A549 (cell line): Measurements from ENCODE around the gene ABHD8. TPM values are rescaled to one million over a fixed set of nuclear protein-coding genes. Genes with fewer than 3 reads are reported as not detected.

Source experiments
- ATAC-seq, 2 experiments: fragments of 200-7000 bp in 1 of 2; fragments of >200 bp in 1 of 2; cut with Nextera tagmentation in 1 of 2; cut with Tn5 transposase in 1 of 2; 3 replicates each; pipeline versions ENCODE4 v1.8.0 to v1.9.1; 2018 to 2020; ENCODE audit warnings: mild to moderate bottlenecking in 1 of 2, moderate library complexity in 1 of 2
- CTCF ChIA-PET: fragments of 300-600 bp; sonication (Branson Sonifier 250); formaldehyde crosslinking; extraction: SDS; loops from one replicate; lab custom pipeline; 2021; ENCODE audit warnings: antibody characterized with exemption, inconsistent platforms; lab: Yijun Ruan, JAX
- POLR2A ChIA-PET: fragments of 350-600 bp; formaldehyde crosslinking; extraction: SDS; loops from one replicate; lab custom pipeline; 2021; ENCODE audit warnings: antibody characterized with exemption, inconsistent platforms; lab: Yijun Ruan, JAX
- DNase-seq, 2 experiments: peaks; one replicate each; pipeline versions ENCODE4 v3.0.0 to v3.0.0-alpha.2; 2011 to 2016; ENCODE audit warnings: low read depth in 1 of 2, low spot score in 1 of 2
- FAIRE-seq: peaks from 2 replicates; lab custom pipeline; 2011; peaks lifted over from hg19 to GRCh38; lab: Jason Lieb, UNC
- H3K27ac ChIP-seq, 2 experiments: fragments of >200 bp; sonication (Bioruptor Twin); formaldehyde crosslinking; 3 replicates each; pipeline ENCODE4 v1.5.1; 2016 to 2017
- H3K4me1 ChIP-seq: fragments of >200 bp; sonication (Bioruptor Twin); formaldehyde crosslinking; 3 replicates; pipeline ENCODE4 v1.6.1; 2016
- H3K4me2 ChIP-seq: fragments of >200 bp; sonication (Bioruptor Twin); formaldehyde crosslinking; 3 replicates; pipeline ENCODE4 v1.6.1; 2016
- H3K4me3 ChIP-seq: fragments of >200 bp; sonication (Bioruptor Twin); formaldehyde crosslinking; 3 replicates; pipeline ENCODE4 v1.5.1; 2016
- H3K9me3 ChIP-seq: fragments of >200 bp; sonication (Bioruptor Twin); formaldehyde crosslinking; 3 replicates; pipeline ENCODE4 v1.6.1; 2016
- ATOH8 ChIP-seq: fragments of 250-450 bp; sonication (Bioruptor Pico); IDR thresholded peaks from 2 replicates; pipeline ENCODE4 v1.5.0; 2020; ENCODE audit warnings: low read depth, mild to moderate bottlenecking, moderate library complexity
- CEBPB ChIP-seq, 2 experiments: fragments of >200 bp in 1 of 2; sonication (Bioruptor Twin) in 1 of 2; formaldehyde crosslinking in 1 of 2; IDR thresholded peaks; 2 replicates each; pipeline ENCODE4 v1.6.1; 2012 to 2016
- E2F6 ChIP-seq: IDR thresholded peaks from 2 replicates; pipeline ENCODE4 v1.6.1; 2012; ENCODE audit warnings: low read depth, borderline replicate concordance
- FOSL2 ChIP-seq, 2 experiments: fragments of 450-650 bp in 1 of 2; fragments of >200 bp in 1 of 2; sonication (Bioruptor Twin) in 1 of 2; formaldehyde crosslinking; IDR thresholded peaks; 2 replicates each; pipeline versions ENCODE4 v1.5.0 to v1.6.1; 2016 to 2020; ENCODE audit warnings: mild to moderate bottlenecking in 1 of 2, moderate library complexity in 1 of 2
- HEYL ChIP-seq: fragments of 250-450 bp; sonication (Bioruptor Pico); IDR thresholded peaks from 2 replicates; pipeline ENCODE4 v1.8.0; 2021; ENCODE audit warnings: mild to moderate bottlenecking, moderate library complexity
- HOXB5 ChIP-seq: fragments of 250-450 bp; sonication (Bioruptor Pico); IDR thresholded peaks from 2 replicates; pipeline ENCODE4 v1.5.0; 2020; ENCODE audit warnings: mild to moderate bottlenecking, moderate library complexity
- JUN ChIP-seq, 2 experiments: fragments of >200 bp; sonication (Bioruptor Twin); formaldehyde crosslinking; IDR thresholded peaks; 2 replicates in 1 of 2; 3 replicates in 1 of 2; pipeline ENCODE4 v1.6.1; 2016 to 2017
- MAFK ChIP-seq: fragments of 450-650 bp; IDR thresholded peaks from 2 replicates; pipeline ENCODE4 v1.6.1; 2014; ENCODE audit not compliant: partially characterized antibody
- MAZ ChIP-seq: fragments of 150-350 bp; IDR thresholded peaks from 2 replicates; pipeline ENCODE4 v1.6.1; 2014; ENCODE audit warnings: antibody characterized with exemption, low read depth, low read length, borderline replicate concordance
- MYC ChIP-seq: IDR thresholded peaks from 2 replicates; pipeline ENCODE4 v1.6.1; 2012; ENCODE audit warnings: mild to moderate bottlenecking, inconsistent platforms, low read length, improper control_type of control experiment, borderline replicate concordance
- REST ChIP-seq: fragments of 200-600 bp; sonication (generic); IDR thresholded peaks from 2 replicates; pipeline ENCODE4 v1.6.1; 2016; ENCODE audit warnings: antibody characterized with exemption, mild to moderate bottlenecking, moderate library complexity
- RNF2 ChIP-seq: fragments of 200-600 bp; sonication (generic); IDR thresholded peaks from 2 replicates; pipeline ENCODE4 v1.6.1; 2016; ENCODE audit warnings: low read depth, mild to moderate bottlenecking, antibody characterized with exemption, moderate library complexity, borderline replicate concordance
- SMC3 ChIP-seq: fragments of >200 bp; sonication (Bioruptor Twin); formaldehyde crosslinking; IDR thresholded peaks from 3 replicates; pipeline ENCODE4 v1.6.1; 2018; ENCODE audit warnings: inconsistent platforms
- TFCP2L1 ChIP-seq: fragments of 250-450 bp; sonication (Bioruptor Pico); IDR thresholded peaks from 2 replicates; pipeline ENCODE4 v1.5.0; 2021; ENCODE audit warnings: mild to moderate bottlenecking
- USF2 ChIP-seq: fragments of 450-650 bp; IDR thresholded peaks from 2 replicates; pipeline ENCODE4 v1.6.1; 2014; ENCODE audit warnings: antibody characterized with exemption
- ZC3H11A ChIP-seq: fragments of 450-650 bp; IDR thresholded peaks from 2 replicates; pipeline ENCODE4 v1.6.1; 2014; ENCODE audit warnings: antibody characterized with exemption, mild to moderate bottlenecking
- ZFP36 ChIP-seq: fragments of 450-650 bp; IDR thresholded peaks from 2 replicates; pipeline ENCODE4 v1.6.1; 2014; ENCODE audit warnings: borderline replicate concordance; ENCODE audit not compliant: partially characterized antibody
- WGBS: methylation state at CpG from one replicate; pipeline ENCODE4 v1.1.6; 2017; ENCODE audit errors: missing lambda C conversion rate; 5-methylcytosine and 5-hydroxymethylcytosine counted together
- polyA plus RNA-seq, 4 experiments: library from polyadenylated mRNA; depleted of rRNA in 3 of 4; stranded (reverse); fragments of >200 nt; fragmentation: RNase III in 1 of 4; extraction: RNeasy Plus Mini Kit Qiagen cat#74134 plus additional on column Dnase treatment in 1 of 4; gene quantifications; 2 replicates in 3 of 4; 3 replicates in 1 of 4; pipeline ENCODE4 v1.2.3, GENCODE V29; 2011 to 2017

ABHD8 gene
- polyA plus RNA-seq, 2 of the 4 experiments (the other 2 are of a cell fraction): 2.3 to 4.2 TPM

- TF ChIP-seq SMC3 (peak; percentile 75), REST (peak; percentile 39; the same call in 1 of the 2 replicates), USF2 (0 out of 2 replicates have a peak, but pooled peaks have one; percentile 15)
Measured at GRCh38 chr19:17305517-17306284, 2.5 kb upstream of the ABHD8 start, which contains the start of gene MRPL34 (continued).

- Histone ChIP-seq H3K27ac (peak overlapping the region; percentile 73 to 87), H3K4me1 (peaks cover 28% of the 10 kb centered on the region), H3K4me2 (peak overlapping the region; percentile 93), H3K4me3 (no peak overlapping the region), H3K9me3 (no peaks in the 10 kb centered on the region)
- no peak for FAIRE-seq
- WGBS: 4% methylated on average over 4 of the region's 7 CpGs
- DNase-seq: no peak
- ATAC-seq: no peak
- POLR2A ChIA-PET: interaction anchor here (0.6 to 1.9 kb wide), 6 partner anchors 12 to 646 kb away, joined by 3 to 15 read pairs (median 4); partner anchors contain the start of gene ANO8
- TF ChIP-seq REST (no peak), SMC3 (no peak), TFCP2L1 (CRISPR knock-in tag) (no peak), CEBPB (IDR thresholded peaks at IDR 0.05) (no peak), E2F6 (0 out of 2 replicates have a peak, but pooled peaks have one; percentile 76), MYC (no peak), MAZ (no peak), FOSL2 (IDR thresholded peaks at IDR 0.05) (no peak), FOSL2 (CRISPR knock-in tag; IDR thresholded peaks at IDR 0.05) (no peak), RNF2 (no peak), MAFK (no peak), ZC3H11A (no peak), ATOH8 (peak; percentile 95), ZFP36 (peak; percentile 57), HEYL (no peak), HOXB5 (CRISPR knock-in tag) (no peak), USF2 (no peak), JUN (IDR thresholded peaks at IDR 0.05) (no peak)
- CTCF ChIA-PET: interaction anchor here (0.6 to 8.7 kb wide), 11 partner anchors 12 to 1890 kb away, joined by 3 to 98 read pairs (median 3); no protein-coding TSS in a partner anchor
Measured at GRCh38 chr19:17305216-17305516, 1.9 kb upstream of the ABHD8 start.
